ENCODE measurements around the gene CAMK1D.
"Not testable (repeated sequence)": the region's sequence is repeated elsewhere in the genome, so short reads cannot be mapped to it uniquely, and the experiment has no call there.

Gene CAMK1D

DNA sequence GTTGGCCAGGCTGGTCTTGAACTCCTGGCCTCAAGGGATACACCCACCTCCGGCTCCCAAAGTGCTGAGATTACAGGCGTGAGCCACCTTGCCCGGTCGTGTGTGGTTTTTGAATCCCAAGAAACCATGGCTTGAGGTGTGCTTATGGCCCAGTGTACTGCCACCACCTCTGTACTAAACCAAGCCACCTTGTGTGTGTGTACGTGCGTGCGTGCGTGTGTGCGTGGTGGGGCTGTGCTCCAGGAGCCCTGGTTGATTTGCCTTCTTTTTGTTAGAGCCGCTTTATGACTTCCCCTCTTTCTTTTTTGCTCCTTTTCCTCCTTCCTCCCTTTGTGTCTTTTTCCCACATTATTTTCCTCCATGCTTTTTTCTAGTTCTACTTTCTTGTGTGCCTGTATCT is 121.4 kb downstream of the CAMK1D start:
- DNase-seq: no peak

DNA sequence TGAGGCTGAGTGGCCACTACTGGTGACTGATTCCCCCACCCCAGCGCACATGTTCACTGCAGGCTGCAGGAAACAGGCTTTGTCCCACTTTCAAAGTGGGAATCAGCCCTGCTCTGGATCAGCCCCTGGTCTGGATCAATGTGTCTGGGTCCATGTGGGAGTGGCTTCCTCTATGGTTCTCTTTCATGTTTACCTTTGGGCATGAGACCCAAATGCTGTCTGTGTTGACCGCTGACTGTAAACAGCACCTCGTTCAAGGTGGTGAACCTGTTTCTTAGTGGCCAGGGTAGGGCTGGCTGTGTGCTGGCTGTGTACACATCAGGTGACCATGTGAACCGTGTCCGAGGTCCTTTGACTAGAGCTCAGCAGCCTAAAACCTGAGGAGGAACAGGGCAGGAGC is 121.8 kb downstream of the CAMK1D start:
- DNase-seq: no peak

DNA sequence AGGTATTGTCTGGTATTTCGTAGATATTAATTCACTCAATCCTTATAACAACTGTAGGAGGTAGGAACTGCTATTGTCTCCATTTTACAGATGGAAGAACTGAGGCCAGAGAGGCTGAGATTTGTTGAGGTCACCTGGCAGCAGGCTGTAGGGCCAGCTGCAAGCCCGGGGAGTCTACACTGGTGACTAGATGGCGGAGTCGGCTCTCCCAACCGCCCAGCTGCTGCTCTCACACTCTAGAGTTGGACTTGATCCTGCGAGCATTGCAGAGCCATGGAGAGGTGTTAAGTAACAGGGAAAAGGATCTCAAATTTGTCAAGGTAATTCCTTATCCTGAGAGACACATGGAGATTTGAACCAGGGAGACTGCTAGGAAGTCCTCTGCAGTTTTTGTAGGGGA is 124.1 kb downstream of the CAMK1D start:
- no peak for DNase-seq

DNA sequence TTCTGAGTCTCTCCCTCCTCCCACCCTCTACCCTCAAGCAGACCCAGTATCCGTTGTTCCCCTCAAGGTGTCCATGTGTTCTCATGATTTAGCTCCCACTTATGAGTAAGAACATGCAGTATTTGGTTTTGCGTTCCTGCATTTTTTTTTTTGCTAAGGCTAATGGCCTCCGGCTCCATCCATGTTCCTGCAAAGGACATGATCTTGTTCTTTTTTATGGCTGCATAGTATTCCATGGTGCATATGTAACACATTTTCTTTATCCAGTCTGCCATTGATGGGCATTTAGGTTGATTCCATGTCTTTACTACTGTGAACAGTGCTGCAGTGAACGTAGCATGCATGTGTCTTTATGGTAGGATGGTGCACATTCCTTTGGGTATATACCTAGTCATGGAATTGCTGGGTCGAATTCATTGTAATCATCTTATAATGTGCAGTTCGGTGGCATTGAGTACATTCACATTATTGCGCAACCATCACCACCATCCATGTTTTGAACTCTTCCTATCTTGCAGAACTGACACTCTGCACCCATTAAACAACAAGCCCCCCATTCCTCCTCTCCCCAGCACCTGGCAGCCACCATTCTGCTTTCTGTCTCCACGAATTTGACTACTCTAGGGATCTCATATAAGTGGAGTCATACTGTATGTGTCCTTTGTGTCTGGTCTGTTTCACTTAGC is 125.5 kb downstream of the CAMK1D start:
- DNase-seq: no peak

DNA sequence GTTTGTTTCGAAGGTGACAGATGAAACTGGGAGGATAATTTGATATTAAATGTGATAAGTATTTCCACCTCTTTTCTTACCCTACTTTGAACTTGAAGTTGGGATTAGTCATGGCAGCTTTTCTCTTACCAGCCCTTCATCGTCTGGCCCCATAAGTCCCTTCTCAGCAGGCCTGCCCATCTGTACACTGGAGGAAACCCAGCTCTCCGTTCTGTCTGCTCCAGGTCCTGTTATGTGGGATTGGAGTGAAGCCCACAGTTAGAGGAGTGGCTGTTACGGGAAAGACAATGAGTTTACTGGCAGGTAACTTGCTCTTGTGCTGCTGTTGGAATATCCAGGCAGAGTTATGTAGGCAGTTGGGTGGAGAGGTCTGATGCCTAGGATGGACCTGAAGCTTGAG is 127.3 kb downstream of the CAMK1D start:
- no peak for DNase-seq

DNA sequence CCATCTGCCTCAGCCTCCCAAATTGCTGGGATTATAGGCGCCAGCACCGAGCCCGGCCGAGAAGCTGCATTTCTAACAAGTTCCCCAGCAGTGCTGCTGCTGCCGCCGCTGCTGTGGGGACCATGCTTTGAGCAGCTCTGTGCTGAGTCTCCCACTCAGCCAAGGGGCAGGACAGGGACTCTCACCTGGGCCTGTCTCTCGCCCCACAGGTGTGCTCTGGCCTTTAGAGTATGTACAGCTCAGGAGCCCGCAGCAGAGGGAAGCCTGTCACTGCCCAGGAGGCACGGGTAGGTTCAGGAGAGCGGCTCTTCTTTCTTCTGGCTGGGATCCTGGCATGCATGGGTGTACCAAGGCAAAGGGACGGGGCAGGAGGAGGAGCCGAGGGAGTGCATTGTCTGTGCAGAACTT is 130.1 kb downstream of the CAMK1D start:
- DNase-seq: no peak

DNA sequence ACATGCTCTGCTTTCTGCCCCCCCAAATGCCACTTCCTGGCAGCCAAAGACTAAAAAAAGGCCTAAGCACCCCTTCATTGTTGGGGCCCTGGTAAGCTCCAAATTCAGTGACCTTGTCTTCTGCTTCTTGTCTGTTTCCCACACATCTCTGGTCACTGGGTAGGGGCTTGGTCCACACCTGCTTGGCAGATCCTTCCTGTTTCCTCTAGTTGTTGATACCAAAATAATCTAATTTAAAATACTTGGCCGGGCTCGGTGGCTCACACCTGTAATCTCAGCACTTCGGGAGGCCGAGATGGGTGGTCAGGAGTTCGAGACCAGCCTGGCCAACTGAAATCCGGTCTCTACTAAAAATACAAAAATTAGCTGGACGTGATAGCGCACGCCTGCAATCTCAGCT is 130.6 kb downstream of the CAMK1D start:
- no peak for DNase-seq

DNA sequence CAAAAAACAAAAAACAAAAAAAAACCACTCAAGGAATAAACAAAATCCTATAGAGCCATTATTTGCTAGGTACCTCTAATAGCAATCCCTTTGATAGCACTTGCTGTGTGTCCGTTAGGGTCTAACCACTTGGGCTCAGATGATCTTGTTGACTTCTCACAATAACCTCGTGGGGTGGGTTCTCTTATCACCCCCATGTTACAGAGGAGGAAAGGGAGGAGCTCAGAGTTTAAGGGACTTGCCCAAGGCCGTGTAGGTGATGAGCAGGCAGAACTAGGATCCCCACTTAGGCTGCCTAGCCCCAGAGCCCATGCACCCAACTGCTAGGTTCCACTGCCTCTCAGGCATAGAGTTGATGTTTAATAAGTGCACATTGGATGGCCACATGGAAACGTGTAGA is 131.1 kb downstream of the CAMK1D start:
- no peak for DNase-seq

DNA sequence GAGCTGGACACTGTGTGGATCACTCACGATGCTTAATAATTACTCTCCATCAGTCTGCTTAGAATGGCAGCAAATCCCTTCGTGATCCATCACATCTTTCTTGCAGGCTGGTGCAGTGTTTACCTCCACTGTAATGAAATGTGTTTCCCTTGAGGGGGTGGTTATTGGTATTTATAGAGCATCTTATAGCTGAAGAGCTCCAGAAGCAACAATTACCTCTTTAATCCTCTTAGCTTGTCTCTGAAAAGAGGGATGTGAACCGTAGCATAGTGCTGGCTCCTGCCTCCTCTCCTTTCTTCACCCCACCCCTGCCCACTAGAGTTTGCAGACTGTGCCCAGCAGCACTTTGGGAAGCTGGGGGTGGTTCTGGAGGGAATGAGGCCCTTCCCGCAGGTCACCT is 132.6 kb downstream of the CAMK1D start:
- DNase-seq: no peak

DNA sequence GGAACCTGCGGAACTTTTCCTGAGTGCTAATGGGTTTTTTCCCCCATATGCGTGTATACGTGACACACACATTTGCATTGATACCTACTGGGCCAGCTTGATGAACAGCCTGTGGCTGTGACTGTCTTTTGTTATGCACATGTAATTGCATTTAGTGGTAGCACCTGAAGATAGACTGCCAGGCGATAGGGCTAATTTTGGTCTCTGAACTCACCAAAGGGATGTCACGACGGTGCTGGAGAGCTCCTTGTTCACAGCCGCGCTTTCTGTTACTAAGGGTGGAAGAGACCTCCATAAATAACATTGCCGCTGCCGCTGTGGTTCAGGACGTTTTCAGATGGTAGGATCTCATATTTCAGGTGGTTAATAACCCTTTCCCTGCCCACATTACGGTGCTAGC is 133.2 kb downstream of the CAMK1D start:
- no peak for DNase-seq

DNA sequence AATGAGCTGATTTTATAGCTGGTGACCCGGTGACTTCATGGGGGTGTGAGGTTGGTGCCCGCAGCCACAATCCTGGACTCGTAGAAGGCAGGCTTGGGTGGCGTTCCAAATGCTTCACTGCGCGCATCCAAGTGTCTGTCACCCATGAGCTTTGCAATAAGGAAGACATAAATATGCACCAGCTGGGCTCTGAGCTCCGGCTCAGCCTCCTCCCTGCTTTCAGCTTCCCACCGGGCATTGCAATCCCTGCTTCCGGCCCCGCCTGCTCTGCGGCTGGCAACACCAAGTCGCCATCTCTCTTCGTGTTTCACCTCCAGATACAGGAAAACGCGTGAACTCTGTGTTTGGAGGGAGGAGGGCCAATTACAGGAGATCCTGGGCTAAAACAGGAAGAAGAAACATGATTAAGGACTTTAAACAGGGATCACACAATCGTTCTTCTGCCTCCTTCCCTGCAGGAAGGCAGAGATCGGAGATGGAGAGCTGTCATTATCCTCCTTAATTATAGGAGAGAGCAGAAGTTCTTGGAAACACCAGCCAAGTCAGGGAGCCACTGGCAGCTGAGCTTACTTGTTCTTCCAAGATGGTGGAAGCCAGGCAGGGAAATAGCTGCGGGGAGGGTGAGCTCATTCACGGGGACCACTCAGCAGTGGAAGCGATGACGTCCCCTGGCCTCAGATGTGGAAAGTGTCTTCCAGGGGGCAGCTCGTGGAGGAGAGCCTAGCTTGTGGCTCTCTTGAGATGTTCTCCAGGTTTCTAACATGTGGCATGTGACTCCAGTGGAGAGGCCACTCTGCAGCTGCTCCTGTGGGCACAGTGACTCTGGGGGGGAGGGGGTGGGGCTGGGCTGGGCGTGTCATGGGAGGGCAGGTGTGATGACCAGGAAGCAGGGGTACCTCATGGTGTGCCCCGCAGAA is 134.9 kb downstream of the CAMK1D start:
- no peak for DNase-seq

DNA sequence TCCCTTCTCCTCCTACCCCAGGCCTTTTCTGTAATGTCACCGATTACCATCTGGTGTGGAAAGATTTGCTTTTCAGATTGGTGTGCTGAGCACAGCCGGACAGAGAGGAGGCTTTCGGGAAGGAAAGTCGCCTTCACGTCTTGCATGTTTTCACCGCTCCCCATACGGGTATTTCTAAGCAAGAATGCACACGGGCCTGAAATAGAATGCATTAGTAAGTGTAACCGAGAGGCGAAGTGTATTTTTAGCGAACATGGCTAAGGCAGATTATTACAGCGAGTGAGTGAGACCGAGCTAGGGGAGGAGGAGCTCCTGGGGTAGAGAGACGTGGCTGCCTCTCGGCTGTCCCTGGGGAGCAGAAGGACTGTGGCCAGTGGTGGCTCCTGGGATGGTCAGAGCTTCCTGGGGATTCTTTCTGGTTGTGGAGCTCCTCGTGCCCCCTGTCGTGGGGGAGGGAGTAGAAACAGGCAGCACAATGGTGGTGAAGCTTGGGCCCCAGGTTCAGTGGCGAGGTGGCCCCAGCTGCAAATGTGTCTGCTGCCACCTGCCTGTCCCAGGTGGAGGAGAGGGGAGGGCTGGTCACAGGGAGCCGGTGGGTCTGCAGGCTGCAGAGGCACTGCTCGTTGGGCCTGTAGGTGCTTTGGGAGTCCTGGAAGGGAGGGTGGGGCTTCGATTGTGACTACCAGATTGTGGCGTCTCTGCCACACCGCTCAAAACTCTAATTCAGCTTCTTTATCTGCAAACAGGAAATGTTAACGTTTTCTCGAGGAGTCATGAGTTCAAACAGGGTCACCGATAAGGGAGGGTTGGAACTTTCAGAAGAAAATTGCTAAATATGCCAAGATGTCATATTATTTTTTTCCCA is 135.8 kb downstream of the CAMK1D start:
- DNase-seq: peak in 1 of 4 experiments; percentile 33

DNA sequence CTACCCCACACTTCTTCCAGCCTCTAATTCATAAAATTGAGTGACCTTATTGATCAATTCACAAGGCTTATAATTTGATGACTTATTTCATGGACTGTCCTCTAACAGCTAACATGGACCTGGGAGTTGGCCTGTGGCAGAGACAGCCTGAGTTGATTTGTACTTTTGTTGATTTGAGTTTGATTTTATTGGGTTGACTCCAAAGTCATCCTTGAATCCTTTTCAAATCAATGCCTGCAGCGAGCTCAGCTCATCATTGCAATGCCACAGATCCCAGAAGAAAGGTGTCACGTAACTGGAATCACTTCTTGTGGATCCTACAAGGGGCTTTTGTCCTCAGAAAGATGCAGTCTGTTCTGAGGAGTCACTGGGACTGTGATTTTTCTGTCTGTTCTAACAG is 138.0 kb downstream of the CAMK1D start:
- DNase-seq: no peak

DNA sequence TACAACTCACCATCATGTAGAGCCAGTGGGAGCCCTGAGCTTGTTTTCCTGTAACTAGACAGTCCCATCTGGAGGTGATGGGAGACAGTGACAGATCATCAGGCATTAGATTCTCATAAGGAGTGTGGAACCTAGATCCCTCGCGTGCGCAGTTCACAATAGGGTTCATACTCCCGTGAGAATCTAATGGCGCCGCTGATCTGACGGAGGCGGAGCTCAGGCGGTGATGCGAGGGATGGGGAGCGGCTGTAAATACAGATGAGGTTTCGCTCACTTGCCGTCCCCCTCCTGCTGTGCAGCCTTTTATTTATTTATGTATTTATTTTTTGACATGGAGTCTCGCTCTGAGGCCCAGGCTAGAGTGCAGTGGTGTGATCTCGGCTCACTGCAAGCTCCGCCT is 139.3 kb downstream of the CAMK1D start:
- DNase-seq: no peak

DNA sequence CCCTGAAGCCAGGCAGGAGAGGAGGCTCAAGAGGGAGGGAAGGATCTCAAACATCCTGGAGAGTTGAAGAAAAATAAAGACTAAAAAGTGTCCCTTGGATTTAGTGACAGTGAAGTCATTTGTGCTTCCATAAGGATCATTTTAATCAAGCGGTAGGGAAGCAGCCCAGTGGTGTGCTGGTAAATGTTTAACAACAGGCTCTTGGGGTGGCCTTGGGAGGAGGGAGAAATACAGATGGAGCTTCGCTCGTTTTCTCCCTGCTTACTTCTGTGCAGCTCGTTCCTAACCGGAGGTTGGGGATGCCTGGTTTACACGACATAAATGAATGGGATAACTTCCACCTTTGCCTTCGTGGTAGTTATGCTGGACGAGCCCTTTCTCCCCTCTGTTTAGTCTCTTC is 140.0 kb downstream of the CAMK1D start:
- DNase-seq: no peak

DNA sequence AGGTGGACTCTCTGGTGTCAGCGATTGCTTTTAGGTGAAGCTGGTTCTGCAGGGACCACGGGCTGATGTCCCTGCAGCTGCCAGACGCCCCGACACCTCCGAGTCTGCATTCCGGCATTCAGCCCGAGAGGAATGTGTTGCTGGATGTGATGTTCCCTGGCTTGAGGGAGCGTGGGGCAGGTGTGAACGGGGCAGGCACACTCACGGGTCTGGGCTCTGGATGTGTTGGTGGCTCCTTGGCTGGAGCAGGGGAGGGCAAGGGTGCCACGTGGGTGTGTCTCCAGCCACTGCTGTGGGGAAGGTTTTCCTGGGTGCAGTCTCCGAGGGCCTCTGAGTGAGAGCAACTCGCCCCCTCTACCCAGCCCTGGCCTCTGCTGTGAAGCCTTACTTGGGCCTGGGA is 140.5 kb downstream of the CAMK1D start:
- no peak for DNase-seq

DNA sequence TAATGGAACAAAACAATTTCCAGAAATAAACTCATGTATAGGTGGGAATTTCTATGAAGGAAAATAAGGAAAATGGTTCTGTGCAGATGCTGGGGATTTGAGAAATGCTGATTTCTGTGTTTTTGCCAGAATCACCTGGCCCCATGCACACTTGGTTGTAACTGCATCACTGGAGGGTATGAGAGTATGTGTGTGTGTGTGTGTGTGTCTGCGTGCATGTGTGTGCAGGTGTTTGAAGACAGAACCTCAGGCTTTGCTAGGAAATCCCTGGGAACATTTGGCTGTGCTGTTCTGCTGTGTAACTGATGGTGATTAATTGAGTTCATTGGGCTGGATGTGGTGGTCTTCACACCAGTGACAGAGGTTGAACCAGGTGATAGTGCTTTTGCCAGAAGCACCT is 141.6 kb downstream of the CAMK1D start:
- DNase-seq: no peak

DNA sequence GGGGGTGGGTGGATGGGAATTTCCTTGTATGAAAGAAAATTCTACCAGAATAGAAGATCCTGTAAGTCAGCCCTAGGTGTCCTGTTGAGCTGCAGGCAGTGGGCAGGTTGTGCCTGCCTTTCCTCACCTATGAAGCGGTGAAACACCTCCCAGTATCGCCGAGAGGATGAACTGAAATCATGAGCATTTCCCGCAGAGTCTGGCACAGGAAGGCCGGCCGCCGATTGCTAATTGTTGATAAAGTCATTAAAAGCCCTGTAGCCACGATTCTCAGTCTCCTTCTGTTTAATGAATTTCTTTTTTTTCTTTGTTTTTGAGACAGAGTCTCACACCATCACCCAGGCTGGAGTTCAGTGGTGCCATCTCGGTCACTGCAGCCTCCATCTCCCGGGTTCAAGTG is 142.1 kb downstream of the CAMK1D start:
- no peak for DNase-seq

DNA sequence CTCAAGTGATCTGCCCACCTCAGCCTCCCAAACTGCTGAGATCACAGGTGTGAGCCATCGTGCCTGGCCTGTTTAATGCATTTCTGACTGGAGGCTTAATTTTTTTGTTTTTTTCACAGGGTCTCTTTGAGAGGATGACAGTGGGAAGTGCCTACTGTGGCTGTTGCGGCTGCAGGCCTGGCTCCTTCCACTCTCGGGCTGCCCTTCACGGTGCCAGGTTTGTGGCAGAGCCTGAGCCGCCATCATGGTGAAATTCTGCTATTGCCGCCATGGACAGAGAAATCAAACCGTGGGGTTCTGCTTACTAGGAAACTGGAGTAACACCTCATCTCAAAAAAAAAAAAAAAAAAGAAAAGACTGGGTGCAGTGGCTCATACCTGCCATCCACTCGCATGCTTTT is 142.7 kb downstream of the CAMK1D start:
- no peak for DNase-seq

DNA sequence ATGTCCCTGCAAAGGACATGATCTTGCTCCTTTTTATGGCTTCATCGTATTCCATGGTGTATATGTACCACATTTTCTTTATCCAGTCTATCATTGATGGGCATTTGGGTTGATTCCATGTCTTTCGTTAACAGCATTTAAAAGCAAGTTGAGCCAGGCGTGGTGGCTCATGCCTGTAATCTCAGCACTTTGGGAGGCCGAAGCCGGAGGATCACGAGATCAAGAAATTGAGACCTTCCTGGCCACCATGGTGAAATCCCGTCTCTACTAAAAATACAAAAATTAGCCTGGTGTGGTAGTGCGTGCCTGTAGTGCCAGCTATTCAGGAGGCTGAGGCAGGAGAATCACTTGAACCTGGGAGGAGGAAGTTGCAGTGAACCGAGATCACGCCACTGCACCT is 147.7 kb downstream of the CAMK1D start:
- not testable (repeated sequence) for DNase-seq

DNA sequence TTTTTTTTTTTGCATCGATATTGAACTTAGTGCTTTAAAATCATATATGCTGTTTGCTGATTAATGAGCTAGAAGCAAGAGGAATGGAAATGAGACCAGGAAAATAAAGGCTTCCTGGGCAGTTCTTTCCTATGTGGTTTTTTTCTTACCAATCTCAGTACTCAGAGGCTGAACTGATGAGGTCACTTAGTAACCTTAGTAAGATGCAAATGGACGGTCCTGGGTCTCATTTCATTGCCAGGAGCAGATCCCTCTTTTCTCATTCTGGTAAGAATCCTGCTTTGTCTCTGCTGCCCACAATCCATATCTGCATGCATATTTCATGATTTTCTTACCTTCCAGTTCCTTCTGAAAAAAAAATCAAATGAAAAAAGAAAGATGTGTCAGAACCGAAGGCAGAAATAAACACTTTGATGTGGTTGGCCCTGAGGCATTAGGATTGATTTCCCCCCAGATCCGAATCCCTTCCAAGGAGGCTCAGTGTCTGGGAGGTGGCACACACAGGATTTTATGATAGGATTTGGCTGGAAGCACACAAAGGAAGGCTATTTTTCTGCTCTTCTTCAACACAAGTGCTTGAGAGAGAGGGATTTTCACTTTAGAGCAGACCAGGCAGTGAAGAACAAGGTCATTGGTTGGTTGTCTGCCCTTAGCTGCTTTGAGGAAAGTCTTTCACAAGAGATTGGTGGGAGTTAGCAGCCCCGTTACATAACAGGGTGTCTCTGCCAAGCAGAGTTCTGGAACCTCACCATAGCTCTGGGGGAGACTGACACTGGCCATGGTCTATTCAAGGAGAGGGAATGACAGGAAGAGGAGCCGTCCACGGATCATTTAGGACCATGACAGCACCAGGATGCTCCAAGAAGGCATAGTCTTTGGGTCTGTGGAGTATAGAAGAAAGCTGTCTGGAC is 150.0 kb downstream of the CAMK1D start:
- DNase-seq: no peak

Data from activated naive CD4-positive, alpha-beta T cell (primary cell).